ENCODE measurements around the gene ADAMTS7. TPM values are rescaled to one million over a fixed set of nuclear protein-coding genes. Genes with fewer than 3 reads are reported as not detected.
"Not testable (repeated sequence)": the region's sequence is repeated elsewhere in the genome, so short reads cannot be mapped to it uniquely, and the experiment has no call there.

The ADAMTS7 gene
- total and polyA plus RNA-seq, 2 donors (not counting 1 experiment from before 2014, with no cell fraction given), result 7.9 TPM

- no peaks in the 10 kb centered on the region for H3K27me3 ChIP-seq (ENCODE audit: control insufficient read depth, insufficient read depth, low read length)
- H3K27ac ChIP-seq (ENCODE audit: insufficient read depth, low read length), result no peak overlapping the region
- H4K20me1 ChIP-seq (ENCODE audit: control insufficient read depth, extremely low read depth, insufficient read depth, low read length), result no peaks in the 10 kb centered on the region
- no peaks in the 10 kb centered on the region for H3K36me3 ChIP-seq (ENCODE audit: control insufficient read depth, insufficient read depth, low read length)
- TF ChIP-seq CTCF (conservative IDR thresholded peaks at IDR 0.05 in 1 of 2, IDR thresholded peaks at IDR 0.05 in 1 of 2; ENCODE audit: low read depth in 1 of 2, low read length in 2 of 2) (no peak), EZH2 (IDR thresholded peaks at IDR 0.05; ENCODE audit: low read length, missing control alignments) (no peak)
- DNase-seq (ENCODE audit: low read depth in 2 of 2), result no peak
- no peak overlapping the region for H3K9ac ChIP-seq (ENCODE audit: insufficient read depth, low read length)
- H2AFZ ChIP-seq (ENCODE audit: low read length), result no peak overlapping the region
- H3K9me3 ChIP-seq (ENCODE audit: control insufficient read depth, insufficient read depth, low read depth, low read length), result no peaks in the 10 kb centered on the region
- no peak overlapping the region for H3K4me2 ChIP-seq (ENCODE audit: extremely low read depth, insufficient read depth, low read length)
- no peaks in the 10 kb centered on the region for H3K4me1 ChIP-seq (ENCODE audit: control insufficient read depth, extremely low read depth, insufficient read depth, low read length)
- H3K79me2 ChIP-seq (ENCODE audit: control insufficient read depth, insufficient read depth, low read length), result no peaks in the 10 kb centered on the region
- H3K4me3 ChIP-seq (replicated peaks in 1 of 4; ENCODE audit: control extremely low read depth in 1 of 4, insufficient read depth in 1 of 4, low read depth in 3 of 4, low read length in 4 of 4), result no peak overlapping the region
These were observed 76.7 kb downstream of the ADAMTS7 start for GRCh38 chr15:78734451-78735064.

GRCh38 chr15:78732634-78733033, 78.6 kb downstream of the ADAMTS7 start:
- H3K4me1 ChIP-seq (ENCODE audit: control insufficient read depth, extremely low read depth, insufficient read depth, low read length), result no peaks in the 10 kb centered on the region
- no peaks in the 10 kb centered on the region for H3K36me3 ChIP-seq (ENCODE audit: control insufficient read depth, insufficient read depth, low read length)
- H4K20me1 ChIP-seq (ENCODE audit: control insufficient read depth, extremely low read depth, insufficient read depth, low read length), result no peaks in the 10 kb centered on the region
- H3K27me3 ChIP-seq (ENCODE audit: control insufficient read depth, insufficient read depth, low read length), result no peaks in the 10 kb centered on the region
- H3K4me3 ChIP-seq (replicated peaks in 1 of 4; ENCODE audit: control extremely low read depth in 1 of 4, insufficient read depth in 1 of 4, low read depth in 3 of 4, low read length in 4 of 4), result no peak overlapping the region
- H3K79me2 ChIP-seq (ENCODE audit: control insufficient read depth, insufficient read depth, low read length), result no peaks in the 10 kb centered on the region
- H3K9me3 ChIP-seq (ENCODE audit: control insufficient read depth, insufficient read depth, low read depth, low read length), result no peaks in the 10 kb centered on the region
- TF ChIP-seq CTCF (conservative IDR thresholded peaks at IDR 0.05 in 1 of 2, IDR thresholded peaks at IDR 0.05 in 1 of 2; ENCODE audit: low read depth in 1 of 2, low read length in 2 of 2), result no peak
- no peak for TF ChIP-seq EZH2 (IDR thresholded peaks at IDR 0.05; ENCODE audit: low read length, missing control alignments)
- H3K4me2 ChIP-seq (ENCODE audit: extremely low read depth, insufficient read depth, low read length), result no peak overlapping the region
- H3K27ac ChIP-seq (ENCODE audit: insufficient read depth, low read length), result no peak overlapping the region
- H3K9ac ChIP-seq (ENCODE audit: insufficient read depth, low read length), result no peak overlapping the region
- H2AFZ ChIP-seq (ENCODE audit: low read length), result no peak overlapping the region
- no peak for DNase-seq (ENCODE audit: low read depth in 2 of 2)

DNA sequence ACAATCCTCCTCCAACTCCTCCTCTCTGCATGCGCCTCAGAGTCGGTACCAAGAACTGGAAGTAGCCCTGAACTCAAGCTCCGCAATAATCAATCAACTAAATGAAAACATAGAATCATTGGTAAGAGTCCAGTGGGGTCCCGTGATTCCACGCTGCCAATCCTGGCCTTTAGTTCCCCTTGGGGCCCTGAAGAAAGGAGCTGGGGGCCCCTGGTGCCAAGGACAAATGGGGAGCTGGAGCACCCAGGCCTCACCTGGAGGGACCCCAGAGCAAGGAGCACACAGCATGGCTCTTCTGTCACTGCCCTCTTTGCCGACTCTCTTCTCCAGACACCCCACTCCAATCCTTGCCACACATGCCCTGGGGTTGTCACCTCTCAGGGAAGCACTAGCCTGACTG, 80.3 kb downstream of the ADAMTS7 start:
- Histone ChIP-seq H3K9ac (ENCODE audit: insufficient read depth, low read length) (no peak overlapping the region), H2AFZ (ENCODE audit: low read length) (no peak overlapping the region), H3K79me2 (ENCODE audit: control insufficient read depth, insufficient read depth, low read length) (no peaks in the 10 kb centered on the region), H3K9me3 (ENCODE audit: control insufficient read depth, insufficient read depth, low read depth, low read length) (no peaks in the 10 kb centered on the region), H3K27ac (ENCODE audit: insufficient read depth, low read length) (no peak overlapping the region), H4K20me1 (ENCODE audit: control insufficient read depth, extremely low read depth, insufficient read depth, low read length) (no peaks in the 10 kb centered on the region), H3K4me3 (replicated peaks in 1 of 4; ENCODE audit: control extremely low read depth in 1 of 4, insufficient read depth in 1 of 4, low read depth in 3 of 4, low read length in 4 of 4) (no peak overlapping the region), H3K36me3 (ENCODE audit: control insufficient read depth, insufficient read depth, low read length) (no peaks in the 10 kb centered on the region), H3K27me3 (ENCODE audit: control insufficient read depth, insufficient read depth, low read length) (no peaks in the 10 kb centered on the region), H3K4me1 (ENCODE audit: control insufficient read depth, extremely low read depth, insufficient read depth, low read length) (no peaks in the 10 kb centered on the region), H3K4me2 (ENCODE audit: extremely low read depth, insufficient read depth, low read length) (no peak overlapping the region)
- no peak for TF ChIP-seq CTCF (conservative IDR thresholded peaks at IDR 0.05 in 1 of 2, IDR thresholded peaks at IDR 0.05 in 1 of 2; ENCODE audit: low read depth in 1 of 2, low read length in 2 of 2)
- TF ChIP-seq EZH2 (IDR thresholded peaks at IDR 0.05; ENCODE audit: low read length, missing control alignments), result no peak
- no peak for DNase-seq (ENCODE audit: low read depth in 2 of 2)

DNA sequence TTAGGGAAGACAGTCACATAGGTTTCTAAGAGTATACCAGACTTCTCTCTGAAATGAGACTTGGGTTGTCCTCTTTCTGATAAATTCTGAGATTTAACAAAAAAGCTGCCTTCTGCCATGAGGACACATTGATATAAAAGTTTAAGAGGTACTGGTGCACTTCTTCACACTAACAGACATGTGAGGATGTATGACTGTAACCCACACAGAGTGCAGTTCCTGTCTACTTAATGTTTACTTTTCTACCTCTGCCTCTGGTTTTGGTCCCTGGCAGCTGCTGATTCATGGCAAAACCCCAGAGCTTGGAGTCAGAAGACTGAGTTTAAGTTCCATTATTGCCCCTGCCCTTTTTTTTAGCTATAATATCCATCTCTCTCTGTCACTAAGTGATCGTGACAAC, 82.8 kb downstream of the ADAMTS7 start:
- H3K27ac ChIP-seq (ENCODE audit: insufficient read depth, low read length); H3K79me2 ChIP-seq (ENCODE audit: control insufficient read depth, insufficient read depth, low read length); H3K9me3 ChIP-seq (ENCODE audit: control insufficient read depth, insufficient read depth, low read depth, low read length); H4K20me1 ChIP-seq (ENCODE audit: control insufficient read depth, extremely low read depth, insufficient read depth, low read length); H2AFZ ChIP-seq (ENCODE audit: low read length); H3K4me1 ChIP-seq (ENCODE audit: control insufficient read depth, extremely low read depth, insufficient read depth, low read length); H3K4me3 ChIP-seq (replicated peaks in 1 of 4; ENCODE audit: control extremely low read depth in 1 of 4, insufficient read depth in 1 of 4, low read depth in 3 of 4, low read length in 4 of 4); H3K9ac ChIP-seq (ENCODE audit: insufficient read depth, low read length); H3K4me2 ChIP-seq (ENCODE audit: extremely low read depth, insufficient read depth, low read length); H3K36me3 ChIP-seq (ENCODE audit: control insufficient read depth, insufficient read depth, low read length); H3K27me3 ChIP-seq (ENCODE audit: control insufficient read depth, insufficient read depth, low read length): not testable (repeated sequence)
- peak in 1 of 2 donors; percentile 45 for DNase-seq (ENCODE audit: low read depth in 2 of 2)

Measured in fibroblast of lung (primary cell).